ENCODE data around the gene CMC2.

DNA sequence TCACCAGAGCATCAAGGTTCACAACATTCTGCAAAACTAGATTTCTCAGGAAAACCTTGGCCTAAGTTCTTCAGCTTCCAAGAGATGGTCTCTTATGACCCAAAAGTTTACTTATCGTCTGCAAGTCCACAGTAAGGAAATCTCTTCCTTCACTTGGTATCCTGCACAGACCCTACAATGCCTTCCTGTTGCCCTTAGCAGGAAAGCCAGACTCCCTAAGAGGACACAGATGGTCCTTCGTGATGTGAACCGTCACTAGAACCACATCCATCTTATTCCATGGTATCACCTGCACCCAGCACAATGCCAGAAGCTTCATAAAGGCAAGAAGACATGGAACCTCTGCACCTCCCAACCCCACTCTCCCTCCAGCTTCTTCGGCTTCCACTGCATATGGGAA, 34.1 kb downstream of the CMC2 start:
- TF ChIP-seq, protein P1, sequence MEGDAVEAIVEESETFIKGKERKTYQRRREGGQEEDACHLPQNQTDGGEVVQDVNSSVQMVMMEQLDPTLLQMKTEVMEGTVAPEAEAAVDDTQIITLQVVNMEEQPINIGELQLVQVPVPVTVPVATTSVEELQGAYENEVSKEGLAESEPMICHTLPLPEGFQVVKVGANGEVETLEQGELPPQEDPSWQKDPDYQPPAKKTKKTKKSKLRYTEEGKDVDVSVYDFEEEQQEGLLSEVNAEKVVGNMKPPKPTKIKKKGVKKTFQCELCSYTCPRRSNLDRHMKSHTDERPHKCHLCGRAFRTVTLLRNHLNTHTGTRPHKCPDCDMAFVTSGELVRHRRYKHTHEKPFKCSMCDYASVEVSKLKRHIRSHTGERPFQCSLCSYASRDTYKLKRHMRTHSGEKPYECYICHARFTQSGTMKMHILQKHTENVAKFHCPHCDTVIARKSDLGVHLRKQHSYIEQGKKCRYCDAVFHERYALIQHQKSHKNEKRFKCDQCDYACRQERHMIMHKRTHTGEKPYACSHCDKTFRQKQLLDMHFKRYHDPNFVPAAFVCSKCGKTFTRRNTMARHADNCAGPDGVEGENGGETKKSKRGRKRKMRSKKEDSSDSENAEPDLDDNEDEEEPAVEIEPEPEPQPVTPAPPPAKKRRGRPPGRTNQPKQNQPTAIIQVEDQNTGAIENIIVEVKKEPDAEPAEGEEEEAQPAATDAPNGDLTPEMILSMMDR (IDR thresholded peaks at IDR 0.05 in 8 of 11, conservative IDR thresholded peaks at IDR 0.05 in 3 of 11), result no peak
- TF ChIP-seq POLR2AphosphoS5 (IDR thresholded peaks at IDR 0.05), result no peak

Data from spleen (tissue), 7 donors.